Activated T-helper 1 cell treated with anti-CD3 and anti-CD28 coated beads, Interleukin-12 subunit alpha, Interleukin-12 subunit beta, Interleukin-2, Interleukin-4 antibody, amounts not matched to agents 30 ng/mL and 10 ng/mL and 1 ng/mL, durations not matched to agents 14 hours and 24 hours and 36 hours (primary cell): ENCODE results near the gene ARMC9. TPM values are rescaled to one million over a fixed set of nuclear protein-coding genes. Genes with fewer than 3 reads are reported as not detected.

Experiments used
- DNase-seq: peaks from one replicate; pipeline ENCODE4 v3.0.0; 2021; ENCODE audit warnings: low spot score
- H3K27ac Mint-ChIP-seq: one replicate; pipeline ENCODE4 v1.8.0; 2021; ENCODE audit warnings: mild to moderate bottlenecking, mixed read lengths
- H3K27me3 Mint-ChIP-seq: one replicate; pipeline ENCODE4 v1.8.0; 2022; ENCODE audit warnings: mild to moderate bottlenecking, moderate library complexity, mixed read lengths; ENCODE audit not compliant: insufficient read depth
- H3K36me3 Mint-ChIP-seq: one replicate; pipeline ENCODE4 v1.8.0; 2021; ENCODE audit warnings: low read depth, mixed read lengths
- H3K4me1 Mint-ChIP-seq: one replicate; pipeline ENCODE4 v1.8.0; 2021; ENCODE audit warnings: low read depth, mixed read lengths
- H3K4me3 Mint-ChIP-seq: one replicate; pipeline ENCODE4 v1.8.0; 2021; ENCODE audit warnings: mild to moderate bottlenecking, moderate library complexity, mixed read lengths
- H3K9me3 Mint-ChIP-seq: one replicate; pipeline ENCODE4 v1.8.0; 2021; ENCODE audit warnings: mixed read lengths
- intact Hi-C: fragments of 100-400 bp; cut with micrococcal nuclease; formaldehyde crosslinking; loops from one replicate; pipeline ENCODE4 v1.15.1; 2024
- total RNA-seq: library from RNA; stranded (reverse); gene quantifications from 2 replicates; pipeline ENCODE4 v1.2.3, GENCODE V29; 2022

Gene ARMC9
- total RNA-seq, 1 donor from 2014 or later = 3.8 TPM

GRCh38 chr2:231379266-231380215 lies 181.1 kb downstream of the ARMC9 start:
- Mint-ChIP-seq H3K27me3 (peaks cover 5% of the 10 kb centered on the region), H3K27ac (no peak overlapping the region), H3K36me3 (no peaks in the 10 kb centered on the region), H3K4me1 (no peaks in the 10 kb centered on the region), H3K4me3 (no peak overlapping the region), H3K9me3 (peaks cover 5% of the 10 kb centered on the region)
- no peak for DNase-seq
- intact Hi-C loops = no loop called here

DNA sequence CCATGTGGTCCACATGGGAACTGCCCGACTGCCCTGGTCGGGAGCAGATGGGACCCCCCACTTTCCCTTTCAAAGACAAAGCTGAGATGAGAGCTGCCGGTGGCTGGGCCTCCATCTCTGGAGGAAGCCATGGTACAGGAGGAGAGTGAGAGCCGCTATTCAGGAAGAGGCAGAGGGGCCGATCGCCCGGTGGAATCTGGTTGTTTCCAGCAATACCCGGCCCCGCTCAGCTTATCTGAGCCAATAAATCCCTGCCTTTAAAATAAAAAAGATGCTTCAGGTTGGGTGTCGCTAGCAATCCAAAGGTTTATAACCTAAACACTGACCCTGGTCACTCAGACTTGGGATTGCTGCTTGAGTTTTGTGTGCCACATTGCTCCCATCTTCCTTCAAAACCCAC lies 181.9 kb downstream of the ARMC9 start:
- intact Hi-C loops = no loop called here
- Mint-ChIP-seq H3K4me1 (no peaks in the 10 kb centered on the region), H3K36me3 (no peaks in the 10 kb centered on the region)

DNA sequence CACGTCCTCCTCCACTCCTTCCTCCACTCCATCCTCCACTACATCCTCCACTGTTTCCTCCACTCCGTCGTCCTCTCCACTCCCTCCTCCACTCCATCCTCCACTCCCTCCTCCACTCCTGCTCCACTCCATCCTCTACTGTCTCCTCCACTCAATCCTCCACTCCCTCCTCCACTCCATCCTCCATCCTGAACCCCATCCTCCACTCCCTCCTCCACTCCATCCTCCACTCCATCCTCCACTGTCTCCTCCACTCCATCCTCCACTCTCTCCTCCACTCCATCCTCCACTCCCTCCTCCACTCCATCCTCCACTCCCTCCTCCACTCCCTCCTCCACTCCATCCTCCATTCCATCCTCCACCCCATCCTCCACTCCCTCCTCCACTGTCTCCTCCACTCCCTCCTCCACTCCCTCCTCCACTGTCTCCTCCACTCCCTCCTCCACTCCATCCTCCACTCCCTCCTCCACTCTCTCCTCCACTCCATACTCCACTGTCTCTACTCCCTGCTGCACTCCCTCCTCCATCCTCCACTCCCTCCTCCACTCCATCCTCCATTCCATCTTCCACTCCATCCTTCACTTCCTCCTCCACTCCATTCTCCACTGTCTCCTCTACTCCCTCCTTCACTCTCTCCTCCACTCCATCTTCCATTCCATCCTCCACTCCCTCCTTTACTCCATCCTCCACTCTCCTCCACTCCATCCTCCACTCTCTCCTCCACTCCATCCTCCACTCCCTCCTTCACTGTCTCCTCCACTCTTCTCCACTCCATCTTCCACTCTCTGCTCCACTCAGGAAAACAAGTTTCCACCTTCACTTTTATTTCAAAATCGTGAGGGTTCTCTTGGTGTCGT lies 182.8 kb downstream of the ARMC9 start:
- peaks cover 5% of the 10 kb centered on the region for H3K27me3 Mint-ChIP-seq
- intact Hi-C loops = no loop called here
- H3K4me1 Mint-ChIP-seq = no peaks in the 10 kb centered on the region
- H3K9me3 Mint-ChIP-seq = peaks cover 13% of the 10 kb centered on the region
- no peak for DNase-seq
- H3K27ac Mint-ChIP-seq = no peak overlapping the region
- no peak overlapping the region for H3K4me3 Mint-ChIP-seq
- H3K36me3 Mint-ChIP-seq = no peaks in the 10 kb centered on the region

More for the DNA sequence above, 181.9 kb downstream of the ARMC9 start:
- Mint-ChIP-seq H3K4me3 (no peak overlapping the region), H3K27ac (no peak overlapping the region), H3K27me3 (peaks cover 5% of the 10 kb centered on the region), H3K9me3 (peaks cover 13% of the 10 kb centered on the region)
- no peak for DNase-seq

- no peaks in the 10 kb centered on the region for H3K36me3 Mint-ChIP-seq
- H3K27me3 Mint-ChIP-seq = peaks cover 8% of the 10 kb centered on the region
- peaks cover 13% of the 10 kb centered on the region for H3K9me3 Mint-ChIP-seq
- intact Hi-C loops = no loop called here
- DNase-seq = no peak
- no peak overlapping the region for H3K4me3 Mint-ChIP-seq
- no peak overlapping the region for H3K27ac Mint-ChIP-seq
- no peaks in the 10 kb centered on the region for H3K4me1 Mint-ChIP-seq
These were observed 183.7 kb downstream of the ARMC9 start for GRCh38 chr2:231382116-231382515.

GRCh38 chr2:231383416-231384108 lies 185.1 kb downstream of the ARMC9 start:
- H3K36me3 Mint-ChIP-seq = no peaks in the 10 kb centered on the region
- no peak overlapping the region for H3K4me3 Mint-ChIP-seq
- peaks cover 7% of the 10 kb centered on the region for H3K27me3 Mint-ChIP-seq
- intact Hi-C loops = no loop called here
- H3K27ac Mint-ChIP-seq = no peak overlapping the region
- H3K4me1 Mint-ChIP-seq = no peaks in the 10 kb centered on the region
- H3K9me3 Mint-ChIP-seq = peaks cover 13% of the 10 kb centered on the region
- no peak for DNase-seq

DNA sequence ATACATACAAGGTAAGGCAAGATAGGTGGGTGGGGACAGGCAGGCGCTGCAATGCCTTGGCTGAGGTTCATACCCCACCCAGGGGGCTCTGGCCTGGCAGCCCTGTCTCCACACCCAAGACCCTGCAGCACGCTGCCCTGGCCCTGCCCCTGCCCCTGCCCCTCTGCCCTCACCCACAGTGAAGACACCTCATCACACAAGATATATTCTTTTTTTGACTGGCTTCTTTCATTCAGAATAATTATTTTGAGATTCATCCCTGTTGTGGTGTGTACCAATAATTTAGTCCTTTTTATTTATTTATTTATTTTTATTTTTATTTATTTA lies 185.6 kb downstream of the ARMC9 start:
- Mint-ChIP-seq H3K9me3 (peaks cover 13% of the 10 kb centered on the region), H3K4me1 (no peaks in the 10 kb centered on the region), H3K36me3 (no peaks in the 10 kb centered on the region), H3K27ac (no peak overlapping the region), H3K4me3 (no peak overlapping the region), H3K27me3 (peaks cover 7% of the 10 kb centered on the region)
- DNase-seq = no peak
- intact Hi-C loops = no loop called here

DNA sequence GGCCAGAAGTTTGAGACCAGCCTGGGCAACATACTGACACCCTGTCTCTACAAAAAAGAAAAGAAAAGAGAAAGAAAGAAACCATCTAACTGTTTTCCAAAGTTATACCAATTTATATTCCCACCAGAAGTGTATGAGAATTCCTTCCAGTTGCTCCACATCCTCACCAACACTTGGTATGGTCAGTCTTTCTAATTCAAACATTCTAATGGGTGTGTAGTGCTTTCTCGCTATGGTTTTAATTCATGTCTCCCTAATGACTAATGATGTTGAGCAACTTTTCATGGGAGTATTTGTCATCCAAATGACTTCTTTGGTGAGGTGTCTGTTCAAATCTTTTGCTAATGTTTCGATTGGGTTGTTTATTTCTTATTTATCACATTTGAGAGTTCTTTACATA lies 186.5 kb downstream of the ARMC9 start:
- Mint-ChIP-seq H3K27ac (no peak overlapping the region), H3K36me3 (no peaks in the 10 kb centered on the region), H3K27me3 (peaks cover 7% of the 10 kb centered on the region), H3K4me3 (no peak overlapping the region), H3K9me3 (peaks cover 13% of the 10 kb centered on the region), H3K4me1 (no peaks in the 10 kb centered on the region)
- DNase-seq = no peak
- intact Hi-C loops = no loop called here

GRCh38 chr2:231385429-231385828 lies 187.0 kb downstream of the ARMC9 start:
- Mint-ChIP-seq H3K36me3 (no peaks in the 10 kb centered on the region), H3K27ac (no peak overlapping the region), H3K9me3 (peaks cover 13% of the 10 kb centered on the region), H3K27me3 (peaks cover 9% of the 10 kb centered on the region), H3K4me1 (no peaks in the 10 kb centered on the region), H3K4me3 (no peak overlapping the region)
- no peak for DNase-seq
- intact Hi-C loops = no loop called here

GRCh38 chr2:231386446-231386845 lies 188.0 kb downstream of the ARMC9 start:
- peaks cover 13% of the 10 kb centered on the region for H3K9me3 Mint-ChIP-seq
- DNase-seq = no peak
- H3K4me1 Mint-ChIP-seq = no peaks in the 10 kb centered on the region
- intact Hi-C loops = no loop called here
- H3K36me3 Mint-ChIP-seq = no peaks in the 10 kb centered on the region
- no peak overlapping the region for H3K4me3 Mint-ChIP-seq
- peaks cover 9% of the 10 kb centered on the region for H3K27me3 Mint-ChIP-seq
- no peak overlapping the region for H3K27ac Mint-ChIP-seq

DNA sequence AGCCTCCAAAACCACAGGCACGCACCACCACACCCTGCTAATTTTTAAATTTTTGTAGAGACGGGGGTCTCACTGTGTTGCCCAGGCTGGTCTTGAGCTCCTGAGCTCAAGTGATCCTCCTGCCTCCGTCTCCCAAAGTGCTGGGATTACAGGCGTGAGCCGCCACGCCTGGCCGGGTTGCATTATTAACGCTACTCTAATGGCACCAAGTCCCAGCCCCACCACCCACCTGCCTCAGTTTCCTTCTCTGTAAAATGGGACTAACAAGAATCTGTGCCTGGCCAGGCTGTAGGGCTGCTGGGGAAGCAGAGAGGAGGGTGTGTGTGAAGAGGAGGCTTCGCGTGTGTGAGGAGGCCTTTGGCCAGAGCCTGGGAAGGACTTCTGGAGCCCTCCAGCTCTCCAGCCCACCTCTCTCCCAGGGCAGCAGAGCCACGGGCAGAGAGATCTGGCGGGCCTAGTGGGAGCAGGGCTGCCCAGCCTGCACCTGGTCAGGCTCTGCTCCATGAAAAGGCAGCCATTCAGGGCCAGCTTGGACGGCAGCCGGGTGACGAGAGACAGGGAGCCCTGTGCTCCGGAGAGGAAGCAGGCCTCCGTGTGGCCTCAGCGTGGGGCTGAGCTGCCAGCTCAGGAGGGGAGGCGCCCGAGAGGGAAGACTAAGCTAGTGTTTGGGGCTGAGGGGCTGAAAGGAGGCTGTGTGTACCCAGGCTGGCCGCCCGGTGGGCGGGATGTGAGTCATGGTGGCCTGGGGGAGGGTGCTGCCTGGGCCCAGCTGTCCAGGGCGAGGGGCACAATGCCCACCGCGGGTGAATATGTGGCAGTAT lies 189.7 kb downstream of the ARMC9 start:
- Mint-ChIP-seq H3K36me3 (no peaks in the 10 kb centered on the region), H3K27ac (no peak overlapping the region)
- intact Hi-C loops = no loop called here

GRCh38 chr2:231388725-231389346 lies 190.4 kb downstream of the ARMC9 start:
- no peak for DNase-seq
- H3K27ac Mint-ChIP-seq = no peak overlapping the region
- peaks cover 10% of the 10 kb centered on the region for H3K4me1 Mint-ChIP-seq
- intact Hi-C loops = no loop called here
- H3K36me3 Mint-ChIP-seq = peaks cover 2% of the 10 kb centered on the region
- no peak overlapping the region for H3K4me3 Mint-ChIP-seq
- H3K27me3 Mint-ChIP-seq = peaks cover 12% of the 10 kb centered on the region
- H3K9me3 Mint-ChIP-seq = peaks cover 11% of the 10 kb centered on the region

More for the DNA sequence above, 189.7 kb downstream of the ARMC9 start:
- Mint-ChIP-seq H3K4me1 (peaks cover 2% of the 10 kb centered on the region), H3K4me3 (no peak overlapping the region), H3K9me3 (peaks cover 13% of the 10 kb centered on the region), H3K27me3 (peaks cover 7% of the 10 kb centered on the region)
- no peak for DNase-seq

DNA sequence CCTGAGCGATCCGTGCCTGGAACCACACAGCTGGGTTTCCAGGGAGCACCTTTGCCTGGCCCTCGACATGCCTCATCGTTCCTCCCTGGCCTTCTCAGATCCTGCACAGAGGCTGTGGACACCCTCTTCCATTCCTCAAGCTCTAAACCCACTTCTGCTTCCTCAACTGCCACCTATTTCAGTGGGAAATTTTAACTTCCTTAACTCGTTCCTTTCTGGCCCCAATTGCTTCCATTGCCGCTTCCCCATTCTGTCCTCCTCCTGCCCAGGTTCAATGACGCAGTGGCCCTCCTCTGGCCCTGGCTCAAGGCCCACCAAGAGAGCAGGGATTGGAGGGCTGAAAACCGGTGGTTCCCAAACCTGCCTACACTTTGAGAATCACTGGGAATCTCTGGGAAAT lies 192.2 kb downstream of the ARMC9 start:
- intact Hi-C loops = no loop called here
- DNase-seq = no peak
- peaks cover 2% of the 10 kb centered on the region for H3K36me3 Mint-ChIP-seq
- H3K4me1 Mint-ChIP-seq = peaks cover 10% of the 10 kb centered on the region
- no peak overlapping the region for H3K27ac Mint-ChIP-seq
- no peaks in the 10 kb centered on the region for H3K9me3 Mint-ChIP-seq
- H3K4me3 Mint-ChIP-seq = no peak overlapping the region
- H3K27me3 Mint-ChIP-seq = peaks cover 22% of the 10 kb centered on the region
